Fibroblast of lung (primary cell): ENCODE measurements around the gene RIF1. TPM values are rescaled to one million over a fixed set of nuclear protein-coding genes. Genes with fewer than 3 reads are reported as not detected.

Source experiments
- DNase-seq, 2 donors: peaks; one replicate each; pipeline versions ENCODE4 v3.0.0 to v3.0.0-alpha.2; 2010; ENCODE audit warnings: low read depth in 2 of 2
- H2AFZ ChIP-seq: 2 replicates; pipeline ENCODE4 v1.5.1; 2012; ENCODE audit warnings: low read length, control low read depth, inconsistent platforms
- H3K27ac ChIP-seq: 2 replicates; pipeline ENCODE4 v1.5.1; 2011; ENCODE audit warnings: low read length, control low read depth; ENCODE audit not compliant: insufficient read depth
- H3K27me3 ChIP-seq: 2 replicates; pipeline ENCODE4 v1.5.1; 2011; ENCODE audit warnings: mild to moderate bottlenecking, low read length; ENCODE audit not compliant: control insufficient read depth, insufficient read depth
- H3K36me3 ChIP-seq: 2 replicates; pipeline ENCODE4 v1.5.1; 2011; ENCODE audit warnings: low read length; ENCODE audit not compliant: control insufficient read depth, insufficient read depth
- H3K4me1 ChIP-seq: 2 replicates; pipeline ENCODE4 v1.5.1; 2011; ENCODE audit warnings: low read length; ENCODE audit not compliant: control insufficient read depth, insufficient read depth; ENCODE audit errors: extremely low read depth
- H3K4me2 ChIP-seq: 2 replicates; pipeline ENCODE4 v1.5.1; 2011; ENCODE audit warnings: low read length, control low read depth; ENCODE audit not compliant: insufficient read depth; ENCODE audit errors: extremely low read depth
- H3K4me3 ChIP-seq, 4 experiments: fragments of 200-600 bp in 1 of 4; sonication (generic) in 1 of 4; replicated peaks in 1 of 4; 2 replicates each; pipeline ENCODE4 v1.5.1; 2011 to 2016; ENCODE audit warnings: low read length in 4 of 4, low read depth in 3 of 4, mild to moderate bottlenecking in 3 of 4, control low read depth in 2 of 4, inconsistent platforms in 1 of 4, mixed read lengths in 1 of 4; ENCODE audit not compliant: insufficient read depth in 1 of 4; ENCODE audit errors: control extremely low read depth in 1 of 4
- H3K79me2 ChIP-seq: 2 replicates; pipeline ENCODE4 v1.5.1; 2012; ENCODE audit warnings: mild to moderate bottlenecking, low read length, inconsistent platforms; ENCODE audit not compliant: control insufficient read depth, insufficient read depth
- H3K9ac ChIP-seq: 2 replicates; pipeline ENCODE4 v1.5.1; 2011; ENCODE audit warnings: mild to moderate bottlenecking, low read length, control low read depth; ENCODE audit not compliant: insufficient read depth
- H3K9me3 ChIP-seq: 2 replicates; pipeline ENCODE4 v1.5.1; 2012; ENCODE audit warnings: low read depth, low read length; ENCODE audit not compliant: control insufficient read depth, insufficient read depth
- H4K20me1 ChIP-seq: 2 replicates; pipeline ENCODE4 v1.5.1; 2011; ENCODE audit warnings: low read length; ENCODE audit not compliant: control insufficient read depth, insufficient read depth; ENCODE audit errors: extremely low read depth
- EZH2 ChIP-seq: IDR thresholded peaks from 2 replicates; pipeline ENCODE4 v1.5.1; 2012; ENCODE audit warnings: low read length, control low read depth, mild to moderate bottlenecking; ENCODE audit errors: missing control alignments
- polyA minus RNA-seq: library from RNA; depleted of rRNA, polyadenylated mRNA; stranded (reverse); fragments of >200 nt; gene quantifications from 2 replicates; pipeline ENCODE4 v1.2.3, GENCODE V29; 2011; ENCODE audit warnings: low replicate concordance
- polyA plus RNA-seq, 2 donors: library from polyadenylated mRNA; depleted of rRNA in 1 of 2; stranded (reverse) in 1 of 2; unstranded in 1 of 2; fragments of >200 nt; gene quantifications; 2 replicates each; pipeline ENCODE4 v1.2.1, GENCODE V29; 2011 to 2012; ENCODE audit warnings: missing spikeins in 1 of 2
- total RNA-seq: library from RNA; depleted of rRNA; stranded (reverse); fragments of >200 nt; gene quantifications from 2 replicates; pipeline ENCODE4 v1.2.1, GENCODE V29; 2014
- TF ChIP-seq, protein P1 (sequence below), 2 donors: IDR thresholded peaks in 1 of 2; conservative IDR thresholded peaks in 1 of 2; 1 replicate in 1 of 2; 2 replicates in 1 of 2; pipeline ENCODE4 v1.5.1; 2011 to 2012; ENCODE audit warnings: low read length in 2 of 2, control low read depth in 1 of 2, inconsistent platforms in 1 of 2, low read depth in 1 of 2, mild to moderate bottlenecking in 1 of 2

The RIF1 gene, protein sequence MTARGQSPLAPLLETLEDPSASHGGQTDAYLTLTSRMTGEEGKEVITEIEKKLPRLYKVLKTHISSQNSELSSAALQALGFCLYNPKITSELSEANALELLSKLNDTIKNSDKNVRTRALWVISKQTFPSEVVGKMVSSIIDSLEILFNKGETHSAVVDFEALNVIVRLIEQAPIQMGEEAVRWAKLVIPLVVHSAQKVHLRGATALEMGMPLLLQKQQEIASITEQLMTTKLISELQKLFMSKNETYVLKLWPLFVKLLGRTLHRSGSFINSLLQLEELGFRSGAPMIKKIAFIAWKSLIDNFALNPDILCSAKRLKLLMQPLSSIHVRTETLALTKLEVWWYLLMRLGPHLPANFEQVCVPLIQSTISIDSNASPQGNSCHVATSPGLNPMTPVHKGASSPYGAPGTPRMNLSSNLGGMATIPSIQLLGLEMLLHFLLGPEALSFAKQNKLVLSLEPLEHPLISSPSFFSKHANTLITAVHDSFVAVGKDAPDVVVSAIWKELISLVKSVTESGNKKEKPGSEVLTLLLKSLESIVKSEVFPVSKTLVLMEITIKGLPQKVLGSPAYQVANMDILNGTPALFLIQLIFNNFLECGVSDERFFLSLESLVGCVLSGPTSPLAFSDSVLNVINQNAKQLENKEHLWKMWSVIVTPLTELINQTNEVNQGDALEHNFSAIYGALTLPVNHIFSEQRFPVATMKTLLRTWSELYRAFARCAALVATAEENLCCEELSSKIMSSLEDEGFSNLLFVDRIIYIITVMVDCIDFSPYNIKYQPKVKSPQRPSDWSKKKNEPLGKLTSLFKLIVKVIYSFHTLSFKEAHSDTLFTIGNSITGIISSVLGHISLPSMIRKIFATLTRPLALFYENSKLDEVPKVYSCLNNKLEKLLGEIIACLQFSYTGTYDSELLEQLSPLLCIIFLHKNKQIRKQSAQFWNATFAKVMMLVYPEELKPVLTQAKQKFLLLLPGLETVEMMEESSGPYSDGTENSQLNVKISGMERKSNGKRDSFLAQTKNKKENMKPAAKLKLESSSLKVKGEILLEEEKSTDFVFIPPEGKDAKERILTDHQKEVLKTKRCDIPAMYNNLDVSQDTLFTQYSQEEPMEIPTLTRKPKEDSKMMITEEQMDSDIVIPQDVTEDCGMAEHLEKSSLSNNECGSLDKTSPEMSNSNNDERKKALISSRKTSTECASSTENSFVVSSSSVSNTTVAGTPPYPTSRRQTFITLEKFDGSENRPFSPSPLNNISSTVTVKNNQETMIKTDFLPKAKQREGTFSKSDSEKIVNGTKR (N-terminal part only)
- total RNA-seq (34.9 and 36.5 TPM in 2 replicates), polyA plus RNA-seq (11.2 and 14.8 TPM in 2 replicates), polyA minus RNA-seq (6.5 and 9.2 TPM in 2 replicates)
- 8.4 and 11.7 TPM in 2 replicates for polyA plus RNA-seq (2012)

DNA sequence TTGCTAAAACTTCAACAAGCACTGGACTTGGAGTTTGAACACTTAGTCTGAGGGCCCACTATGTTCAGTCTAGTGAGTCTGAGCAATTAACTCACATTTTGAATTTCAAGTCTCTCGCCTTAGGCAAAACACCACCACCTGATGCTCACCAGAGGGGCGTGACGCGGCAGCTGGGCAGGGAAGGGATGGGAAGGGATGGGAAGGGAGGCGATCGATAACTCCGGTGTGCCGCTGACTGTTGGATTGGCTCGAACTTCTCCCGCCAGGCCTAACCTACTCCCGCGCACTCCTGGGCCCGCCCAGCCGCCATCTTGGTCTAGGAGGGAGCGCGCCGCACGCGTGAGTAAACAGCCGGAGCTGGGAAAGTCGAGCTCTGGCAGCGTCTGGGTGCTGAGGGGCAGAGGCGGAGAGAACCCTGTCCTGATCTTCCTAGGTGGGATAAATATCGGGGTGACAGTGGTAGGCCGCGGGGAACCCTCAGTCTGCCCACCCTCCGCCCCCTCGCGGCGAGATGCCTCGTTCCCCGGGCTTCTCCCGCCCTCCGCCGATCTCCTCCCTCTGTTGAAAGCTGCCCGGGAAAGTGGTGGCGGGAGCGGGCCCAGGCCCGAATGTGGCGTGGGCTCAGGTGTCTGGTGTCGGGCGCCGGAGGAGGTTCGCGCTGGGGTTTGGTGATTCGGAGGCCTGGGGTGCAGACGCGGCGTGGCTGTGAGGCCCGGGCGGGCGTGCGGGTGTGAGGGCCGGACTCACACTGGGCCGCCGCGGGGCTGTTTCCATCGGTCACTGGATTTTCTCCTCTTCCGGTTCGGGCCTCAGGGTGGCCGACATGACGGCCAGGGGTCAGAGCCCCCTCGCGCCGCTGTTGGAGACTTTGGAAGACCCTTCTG, at the start of gene RIF1:
Gene RIF1 (plus strand): TSS at position 302 of the 884 bp plus-strand sequence. CDS start 522 bp downstream, at position 824.
- H3K4me3 ChIP-seq, result peak within 1 kb of the TSS; percentile 82 to 100 (median 99)
- DNase-seq, result peak; percentile 92 to 95
- TF ChIP-seq EZH2, result no peak
- TF ChIP-seq, protein P1, sequence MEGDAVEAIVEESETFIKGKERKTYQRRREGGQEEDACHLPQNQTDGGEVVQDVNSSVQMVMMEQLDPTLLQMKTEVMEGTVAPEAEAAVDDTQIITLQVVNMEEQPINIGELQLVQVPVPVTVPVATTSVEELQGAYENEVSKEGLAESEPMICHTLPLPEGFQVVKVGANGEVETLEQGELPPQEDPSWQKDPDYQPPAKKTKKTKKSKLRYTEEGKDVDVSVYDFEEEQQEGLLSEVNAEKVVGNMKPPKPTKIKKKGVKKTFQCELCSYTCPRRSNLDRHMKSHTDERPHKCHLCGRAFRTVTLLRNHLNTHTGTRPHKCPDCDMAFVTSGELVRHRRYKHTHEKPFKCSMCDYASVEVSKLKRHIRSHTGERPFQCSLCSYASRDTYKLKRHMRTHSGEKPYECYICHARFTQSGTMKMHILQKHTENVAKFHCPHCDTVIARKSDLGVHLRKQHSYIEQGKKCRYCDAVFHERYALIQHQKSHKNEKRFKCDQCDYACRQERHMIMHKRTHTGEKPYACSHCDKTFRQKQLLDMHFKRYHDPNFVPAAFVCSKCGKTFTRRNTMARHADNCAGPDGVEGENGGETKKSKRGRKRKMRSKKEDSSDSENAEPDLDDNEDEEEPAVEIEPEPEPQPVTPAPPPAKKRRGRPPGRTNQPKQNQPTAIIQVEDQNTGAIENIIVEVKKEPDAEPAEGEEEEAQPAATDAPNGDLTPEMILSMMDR (conservative IDR thresholded peaks at IDR 0.05 in 1 of 2, IDR thresholded peaks at IDR 0.05 in 1 of 2; ENCODE audit: low read depth in 1 of 2, low read length in 2 of 2), result peak; percentile 65 to 67
- H3K27ac ChIP-seq, result peak within 1 kb of the TSS; percentile 74
- H3K9ac ChIP-seq, result peak within 1 kb of the TSS; percentile 79
- H3K36me3 ChIP-seq, result peaks cover 5% of the 10 kb centered on the region
- peak within 1 kb of the TSS; percentile 83 for H3K4me2 ChIP-seq
- H3K27me3 ChIP-seq, result no peaks in the 10 kb centered on the region
- H4K20me1 ChIP-seq, result no peaks in the 10 kb centered on the region
- no peaks in the 10 kb centered on the region for H3K4me1 ChIP-seq
- peak within 1 kb of the TSS; percentile 93 for H2AFZ ChIP-seq
- H3K9me3 ChIP-seq, result no peaks in the 10 kb centered on the region
- H3K79me2 ChIP-seq, result peaks cover 37% of the 10 kb centered on the region

DNA sequence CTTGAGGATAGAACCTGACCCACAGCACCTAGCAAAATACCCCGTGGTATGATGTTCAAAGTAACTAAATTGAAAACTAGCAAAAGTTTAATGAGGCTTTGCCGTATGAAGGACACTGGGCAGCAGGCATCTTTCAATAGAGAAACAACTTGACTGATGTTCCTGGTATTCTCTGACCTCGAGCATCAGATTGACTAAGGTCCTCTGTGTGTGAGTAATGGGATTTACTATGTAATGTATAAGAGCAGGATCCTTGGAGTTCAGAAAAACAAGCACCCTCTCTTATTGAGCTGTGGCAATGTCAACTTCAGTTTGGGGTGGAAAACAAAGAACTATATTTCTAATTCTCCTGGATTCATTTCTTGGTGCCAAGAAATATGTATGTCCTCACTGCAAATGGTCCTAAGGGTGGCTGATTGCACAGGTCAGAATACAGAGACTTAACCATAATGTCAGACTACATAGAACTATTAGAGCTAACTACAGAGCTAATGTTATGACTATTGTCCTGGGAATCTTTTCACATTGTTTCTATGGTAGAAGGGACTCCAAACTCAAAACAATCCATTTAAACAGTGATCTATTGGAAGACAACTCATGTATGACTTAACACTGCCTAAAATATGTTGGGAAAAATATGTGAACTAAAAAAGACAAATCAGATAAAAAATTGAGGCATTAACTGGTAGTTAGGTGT, 47.9 kb upstream of the RIF1 start:
- no peak overlapping the region for H3K4me2 ChIP-seq
- H3K9ac ChIP-seq, result no peak overlapping the region
- DNase-seq, result peak in 1 of 2 donors; percentile 56

More for the DNA sequence above, 47.9 kb upstream of the RIF1 start:
- H3K36me3 ChIP-seq, result no peaks in the 10 kb centered on the region
- H3K79me2 ChIP-seq, result no peaks in the 10 kb centered on the region
- H3K27me3 ChIP-seq, result no peaks in the 10 kb centered on the region
- no peaks in the 10 kb centered on the region for H3K9me3 ChIP-seq
- peaks cover 2% of the 10 kb centered on the region for H3K4me1 ChIP-seq
- no peaks in the 10 kb centered on the region for H4K20me1 ChIP-seq
- H2AFZ ChIP-seq, result no peak overlapping the region
- no peak overlapping the region for H3K4me3 ChIP-seq
- H3K27ac ChIP-seq, result no peak overlapping the region
- TF ChIP-seq EZH2, result no peak
- TF ChIP-seq, protein P1 (conservative IDR thresholded peaks at IDR 0.05 in 1 of 2, IDR thresholded peaks at IDR 0.05 in 1 of 2; ENCODE audit: low read depth in 1 of 2, low read length in 2 of 2), result no peak
